Osteoblast (primary cell): ENCODE data around the gene SLC13A5. TPM values are rescaled to one million over a fixed set of nuclear protein-coding genes. Genes with fewer than 3 reads are reported as not detected.

Experiments
- DNase-seq: peaks from one replicate; pipeline ENCODE4 v3.0.0; 2011; ENCODE audit warnings: low spot score, mixed read lengths; ENCODE audit not compliant: insufficient read length; ENCODE audit errors: missing footprints
- H2AFZ ChIP-seq: 2 replicates; pipeline ENCODE4 v1.6.0; 2011; ENCODE audit warnings: mild to moderate bottlenecking, low read length
- H3K27ac ChIP-seq: 2 replicates; pipeline ENCODE4 v1.5.1; 2011; ENCODE audit warnings: mild to moderate bottlenecking, low read depth, low read length, moderate library complexity
- H3K27me3 ChIP-seq: 2 replicates; pipeline ENCODE4 v1.6.0; 2012; ENCODE audit warnings: mild to moderate bottlenecking, control low read depth, inconsistent platforms, low read length, moderate library complexity; ENCODE audit not compliant: insufficient read depth
- H3K36me3 ChIP-seq: 2 replicates; pipeline ENCODE4 v1.5.1; 2011; ENCODE audit warnings: mild to moderate bottlenecking, low read length, control low read depth, moderate library complexity; ENCODE audit not compliant: insufficient read depth
- H3K4me1 ChIP-seq: 2 replicates; pipeline ENCODE4 v1.5.1; 2011; ENCODE audit warnings: mild to moderate bottlenecking, low read length, control low read depth, moderate library complexity; ENCODE audit not compliant: insufficient read depth
- H3K4me2 ChIP-seq: 2 replicates; pipeline ENCODE4 v1.6.0; 2011; ENCODE audit warnings: mild to moderate bottlenecking, low read length; ENCODE audit not compliant: insufficient read depth
- H3K4me3 ChIP-seq: fragments of 200-600 bp; sonication (generic); 3 replicates; pipeline ENCODE4 v1.5.1; 2012; ENCODE audit warnings: mild to moderate bottlenecking, low read length, inconsistent platforms; ENCODE audit not compliant: insufficient read depth
- H3K79me2 ChIP-seq: 2 replicates; pipeline ENCODE4 v1.6.0; 2012; ENCODE audit warnings: mild to moderate bottlenecking, low read length, control low read depth, inconsistent platforms; ENCODE audit not compliant: insufficient read depth
- H3K9me3 ChIP-seq: 2 replicates; pipeline ENCODE4 v1.5.1; 2011; ENCODE audit warnings: low read depth, low read length, control low read depth
- H4K20me1 ChIP-seq: 2 replicates; pipeline ENCODE4 v1.6.0; 2012; ENCODE audit warnings: mild to moderate bottlenecking, low read length, control low read depth; ENCODE audit not compliant: insufficient read depth
- total RNA-seq: library from RNA; depleted of rRNA; stranded (reverse); fragments of >200 nt; gene quantifications from 2 replicates; pipeline ENCODE4 v1.2.3, GENCODE V29; 2012
- TF ChIP-seq, protein P1 (sequence below): IDR thresholded peaks from 2 replicates; pipeline ENCODE4 v1.5.1; 2011; ENCODE audit warnings: mild to moderate bottlenecking, low read depth, low read length, moderate library complexity; ENCODE audit errors: extremely low read depth

SLC13A5 gene
- total RNA-seq, 1 donor: not detected

DNA sequence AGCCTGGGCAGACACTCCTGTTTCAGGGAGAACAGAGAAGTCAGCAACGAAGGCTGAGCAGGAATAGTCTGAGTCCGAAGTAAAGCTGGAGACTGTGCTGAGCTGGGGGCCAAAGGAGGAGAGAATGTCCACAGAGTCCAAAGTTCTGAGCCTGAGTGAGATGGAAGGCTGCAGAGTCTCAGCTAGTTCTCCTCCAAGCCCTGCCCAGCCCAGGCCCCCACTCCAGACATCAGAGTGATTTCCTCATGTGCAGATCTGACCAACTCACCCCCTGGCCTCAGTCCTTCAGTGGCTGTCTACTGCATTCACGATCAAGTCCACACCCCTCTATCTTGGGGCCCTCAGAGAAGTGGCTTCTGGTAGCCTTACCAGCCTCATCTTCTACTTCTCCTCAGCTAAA is 21.6 kb downstream of the SLC13A5 start:
- no peaks in the 10 kb centered on the region for H3K9me3 ChIP-seq
- H3K4me1 ChIP-seq: no peaks in the 10 kb centered on the region
- no peaks in the 10 kb centered on the region for H3K79me2 ChIP-seq
- H4K20me1 ChIP-seq: no peaks in the 10 kb centered on the region
- TF ChIP-seq, protein P1, sequence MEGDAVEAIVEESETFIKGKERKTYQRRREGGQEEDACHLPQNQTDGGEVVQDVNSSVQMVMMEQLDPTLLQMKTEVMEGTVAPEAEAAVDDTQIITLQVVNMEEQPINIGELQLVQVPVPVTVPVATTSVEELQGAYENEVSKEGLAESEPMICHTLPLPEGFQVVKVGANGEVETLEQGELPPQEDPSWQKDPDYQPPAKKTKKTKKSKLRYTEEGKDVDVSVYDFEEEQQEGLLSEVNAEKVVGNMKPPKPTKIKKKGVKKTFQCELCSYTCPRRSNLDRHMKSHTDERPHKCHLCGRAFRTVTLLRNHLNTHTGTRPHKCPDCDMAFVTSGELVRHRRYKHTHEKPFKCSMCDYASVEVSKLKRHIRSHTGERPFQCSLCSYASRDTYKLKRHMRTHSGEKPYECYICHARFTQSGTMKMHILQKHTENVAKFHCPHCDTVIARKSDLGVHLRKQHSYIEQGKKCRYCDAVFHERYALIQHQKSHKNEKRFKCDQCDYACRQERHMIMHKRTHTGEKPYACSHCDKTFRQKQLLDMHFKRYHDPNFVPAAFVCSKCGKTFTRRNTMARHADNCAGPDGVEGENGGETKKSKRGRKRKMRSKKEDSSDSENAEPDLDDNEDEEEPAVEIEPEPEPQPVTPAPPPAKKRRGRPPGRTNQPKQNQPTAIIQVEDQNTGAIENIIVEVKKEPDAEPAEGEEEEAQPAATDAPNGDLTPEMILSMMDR: no peak
- H3K4me2 ChIP-seq: no peak overlapping the region
- H3K27me3 ChIP-seq: peaks cover 21% of the 10 kb centered on the region
- H3K27ac ChIP-seq: no peak overlapping the region
- no peak for DNase-seq
- no peak overlapping the region for H2AFZ ChIP-seq
- H3K36me3 ChIP-seq: no peaks in the 10 kb centered on the region
- no peak overlapping the region for H3K4me3 ChIP-seq

DNA sequence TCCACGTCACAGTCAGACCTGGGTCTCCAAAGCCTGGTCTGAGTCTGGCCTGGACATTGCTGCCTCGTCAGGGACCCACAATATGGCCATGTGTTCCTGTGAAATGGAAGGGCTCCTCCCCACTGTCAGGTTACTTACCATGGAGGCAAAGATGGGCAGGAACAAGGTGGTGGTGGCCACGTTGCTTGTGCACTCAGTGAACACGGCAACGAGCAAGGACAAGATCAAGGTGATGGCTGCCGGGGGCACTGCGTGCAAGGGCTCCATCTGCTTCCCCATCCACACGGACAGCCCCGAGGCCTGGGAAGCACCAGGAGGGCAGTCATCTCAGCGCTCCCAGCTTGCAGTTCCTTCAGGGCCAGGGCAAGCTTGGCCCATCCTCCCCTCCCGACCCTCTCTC is 22.5 kb downstream of the SLC13A5 start:
- Histone ChIP-seq H4K20me1 (no peaks in the 10 kb centered on the region), H3K27me3 (peaks cover 22% of the 10 kb centered on the region), H3K4me2 (no peak overlapping the region), H3K36me3 (no peaks in the 10 kb centered on the region), H3K4me1 (no peaks in the 10 kb centered on the region), H3K27ac (no peak overlapping the region), H2AFZ (no peak overlapping the region), H3K4me3 (no peak overlapping the region), H3K79me2 (no peaks in the 10 kb centered on the region), H3K9me3 (no peaks in the 10 kb centered on the region)
- DNase-seq: no peak
- TF ChIP-seq, protein P1: no peak

DNA sequence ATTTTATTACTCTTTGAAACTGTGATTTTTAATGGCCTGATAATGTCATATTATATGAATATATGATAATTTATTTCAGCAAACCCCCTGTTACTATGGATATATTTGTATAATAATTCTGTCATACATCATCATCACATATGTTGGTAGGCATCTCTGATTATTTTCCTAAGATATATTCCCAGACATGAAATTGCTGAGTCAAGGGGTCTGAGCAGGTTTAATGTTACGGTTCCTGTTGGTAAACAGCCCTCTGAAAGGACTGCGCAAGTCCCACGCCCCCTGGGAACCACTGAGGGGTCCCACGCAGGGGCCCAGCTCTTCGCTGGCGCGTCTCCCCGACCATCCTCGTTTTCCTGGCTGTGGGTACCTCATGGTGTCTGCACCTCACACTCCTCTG is 24.2 kb downstream of the SLC13A5 start:
- TF ChIP-seq, protein P1: no peak
- H3K79me2 ChIP-seq: no peaks in the 10 kb centered on the region
- H3K4me2 ChIP-seq: no peak overlapping the region
- DNase-seq: no peak
- no peak overlapping the region for H3K4me3 ChIP-seq
- H3K27ac ChIP-seq: no peak overlapping the region
- no peak overlapping the region for H2AFZ ChIP-seq
- no peaks in the 10 kb centered on the region for H4K20me1 ChIP-seq
- no peaks in the 10 kb centered on the region for H3K4me1 ChIP-seq
- no peaks in the 10 kb centered on the region for H3K36me3 ChIP-seq
- no peaks in the 10 kb centered on the region for H3K9me3 ChIP-seq
- H3K27me3 ChIP-seq: peaks cover 18% of the 10 kb centered on the region

DNA sequence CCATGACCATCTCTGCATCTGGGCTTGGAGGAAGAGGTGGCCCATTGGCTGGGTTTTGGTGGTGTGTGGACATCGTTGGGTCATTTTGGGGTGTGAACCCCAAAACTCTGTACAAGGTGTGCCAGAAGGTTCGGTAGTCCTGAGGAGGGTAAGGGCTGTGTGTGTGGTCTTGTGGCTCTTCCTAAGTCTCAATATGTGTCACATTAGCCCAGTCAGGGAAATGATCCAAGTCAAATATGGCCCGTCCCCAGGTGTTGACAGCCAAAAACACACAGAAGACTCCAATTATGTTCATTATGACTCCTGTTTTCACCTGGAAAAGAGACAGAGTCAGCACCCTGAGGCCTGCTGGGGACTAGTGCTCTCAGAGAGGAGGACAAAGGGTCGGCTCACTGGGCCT is 27.1 kb downstream of the SLC13A5 start:
- H3K9me3 ChIP-seq: no peaks in the 10 kb centered on the region

More for the DNA sequence above, 27.1 kb downstream of the SLC13A5 start:
- Histone ChIP-seq H3K4me3 (no peak overlapping the region), H3K36me3 (no peaks in the 10 kb centered on the region), H2AFZ (no peak overlapping the region), H3K27me3 (peaks cover 24% of the 10 kb centered on the region), H3K79me2 (no peaks in the 10 kb centered on the region), H4K20me1 (no peaks in the 10 kb centered on the region), H3K4me1 (no peaks in the 10 kb centered on the region), H3K27ac (no peak overlapping the region), H3K4me2 (no peak overlapping the region)
- no peak for DNase-seq
- TF ChIP-seq, protein P1: no peak
